Ectodermal cell (in vitro differentiated cells): ENCODE measurements around the gene CTDSPL.

ENCODE experiments used
- H3K27ac ChIP-seq: 2 replicates; pipeline ENCODE4 v1.7.0; 2013; ENCODE audit warnings: mild to moderate bottlenecking, low read depth, low read length; ENCODE audit not compliant: insufficient read depth, poor library complexity, severe bottlenecking
- H3K27me3 ChIP-seq: 2 replicates; pipeline ENCODE4 v1.7.0; 2013; ENCODE audit warnings: mild to moderate bottlenecking, low read length; ENCODE audit not compliant: insufficient read depth, control insufficient read depth, poor library complexity, severe bottlenecking
- H3K36me3 ChIP-seq: one replicate; pipeline ENCODE4 v1.7.0; 2013; ENCODE audit warnings: low read length; ENCODE audit not compliant: control insufficient read depth, insufficient read depth
- H3K4me1 ChIP-seq: one replicate; pipeline ENCODE4 v1.7.0; 2013; ENCODE audit warnings: low read length; ENCODE audit not compliant: control insufficient read depth, insufficient read depth
- H3K4me3 ChIP-seq: 2 replicates; pipeline ENCODE4 v1.7.0; 2013; ENCODE audit warnings: low read depth, low read length, control low read depth; ENCODE audit not compliant: insufficient read depth
- H3K9me3 ChIP-seq: 2 replicates; pipeline ENCODE4 v1.7.0; 2013; ENCODE audit warnings: mild to moderate bottlenecking, low read length, moderate library complexity; ENCODE audit not compliant: control insufficient read depth
- WGBS, 2 experiments: methylation state at CpG; one replicate each; pipeline ENCODE4 v1.1.7; 2013; ENCODE audit warnings: missing lambda C conversion rate in 2 of 2; 5-methylcytosine and 5-hydroxymethylcytosine counted together

CTDSPL gene

DNA sequence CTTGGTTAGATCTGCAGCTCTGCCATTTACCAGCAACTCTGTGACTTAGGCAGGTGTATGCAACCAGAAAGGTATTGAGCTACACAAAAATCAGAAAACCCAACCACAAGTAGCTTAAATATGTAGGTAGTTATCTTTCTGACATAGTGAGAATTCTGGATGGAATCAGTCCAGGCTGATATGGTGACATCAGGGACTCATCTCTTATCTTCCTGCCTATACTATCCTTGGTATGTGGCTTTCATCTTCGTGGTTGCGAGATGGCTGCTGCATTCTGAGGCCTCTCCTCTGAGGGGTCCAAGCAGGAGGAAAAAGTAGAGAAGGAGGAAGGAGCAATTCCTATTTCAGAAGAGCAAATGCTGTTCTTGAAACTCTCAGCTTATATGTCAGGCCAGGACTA is 40.0 kb downstream of the CTDSPL start:
- Histone ChIP-seq H3K4me1 (peaks cover 24% of the 10 kb centered on the region), H3K36me3 (no peaks in the 10 kb centered on the region), H3K27ac (no peak overlapping the region), H3K9me3 (no peaks in the 10 kb centered on the region), H3K4me3 (no peak overlapping the region), H3K27me3 (no peaks in the 10 kb centered on the region)
- whole genome bisulfite sequencing, 2 experiments = 92 to 100% methylated on average over 2 of the region's 2 CpGs

- Histone ChIP-seq H3K4me1 (peaks cover 33% of the 10 kb centered on the region), H3K4me3 (no peak overlapping the region), H3K9me3 (no peaks in the 10 kb centered on the region), H3K27me3 (no peaks in the 10 kb centered on the region), H3K27ac (no peak overlapping the region), H3K36me3 (no peaks in the 10 kb centered on the region)
- 94 to 95% methylated on average over 4 of the region's 4 CpGs for WGBS, 2 experiments
These were observed 41.0 kb downstream of the CTDSPL start for GRCh38 chr3:37902674-37903073.

- 67 to 74% methylated on average over 2 of the region's 2 CpGs for WGBS, 2 experiments
These were observed 41.6 kb downstream of the CTDSPL start for GRCh38 chr3:37903320-37903719.

GRCh38 chr3:37903734-37904133 is 42.1 kb downstream of the CTDSPL start:
- Histone ChIP-seq H3K4me3 (no peak overlapping the region), H3K9me3 (no peaks in the 10 kb centered on the region), H3K27me3 (no peaks in the 10 kb centered on the region), H3K36me3 (no peaks in the 10 kb centered on the region), H3K27ac (no peak overlapping the region), H3K4me1 (peaks cover 35% of the 10 kb centered on the region)
- 92 to 96% methylated on average over 3 of the region's 3 CpGs for WGBS, 2 experiments

More at GRCh38 chr3:37903320-37903719, 41.6 kb downstream of the CTDSPL start:
- peaks cover 35% of the 10 kb centered on the region for H3K4me1 ChIP-seq
- no peaks in the 10 kb centered on the region for H3K27me3 ChIP-seq
- H3K9me3 ChIP-seq = no peaks in the 10 kb centered on the region
- H3K36me3 ChIP-seq = no peaks in the 10 kb centered on the region
- no peak overlapping the region for H3K4me3 ChIP-seq
- H3K27ac ChIP-seq = no peak overlapping the region

DNA sequence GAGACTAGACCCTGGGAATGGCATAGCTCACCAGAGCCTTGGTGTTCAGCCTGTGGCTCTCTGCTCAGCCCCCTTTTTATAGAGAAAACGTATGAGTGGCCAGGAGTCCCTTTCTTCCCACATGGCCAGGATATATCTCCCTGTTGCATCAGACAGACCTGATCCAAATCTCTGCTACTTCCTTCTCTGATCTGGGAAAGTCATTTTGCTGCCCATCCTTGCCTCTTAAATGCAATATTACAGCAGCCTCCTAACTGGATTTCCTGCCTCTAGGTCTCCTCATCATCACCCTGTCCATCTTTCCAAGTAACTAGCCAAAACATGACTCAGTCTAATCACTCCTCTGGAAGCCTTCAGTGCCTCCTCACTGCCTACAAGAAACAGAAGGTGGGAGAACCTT is 42.9 kb downstream of the CTDSPL start:
- Histone ChIP-seq H3K4me3 (no peak overlapping the region), H3K27ac (no peak overlapping the region), H3K27me3 (no peaks in the 10 kb centered on the region), H3K36me3 (no peaks in the 10 kb centered on the region), H3K9me3 (no peaks in the 10 kb centered on the region), H3K4me1 (peaks cover 35% of the 10 kb centered on the region)
- WGBS, 2 experiments = 65 to 80% methylated on average over 1 of the region's 1 CpG

GRCh38 chr3:37905346-37905745 is 43.7 kb downstream of the CTDSPL start:
- Histone ChIP-seq H3K27ac (no peak overlapping the region), H3K9me3 (no peaks in the 10 kb centered on the region), H3K36me3 (no peaks in the 10 kb centered on the region), H3K4me1 (peaks cover 35% of the 10 kb centered on the region), H3K27me3 (no peaks in the 10 kb centered on the region), H3K4me3 (no peak overlapping the region)
- WGBS, 2 experiments = 38 to 58% methylated on average over 1 of the region's 1 CpG

DNA sequence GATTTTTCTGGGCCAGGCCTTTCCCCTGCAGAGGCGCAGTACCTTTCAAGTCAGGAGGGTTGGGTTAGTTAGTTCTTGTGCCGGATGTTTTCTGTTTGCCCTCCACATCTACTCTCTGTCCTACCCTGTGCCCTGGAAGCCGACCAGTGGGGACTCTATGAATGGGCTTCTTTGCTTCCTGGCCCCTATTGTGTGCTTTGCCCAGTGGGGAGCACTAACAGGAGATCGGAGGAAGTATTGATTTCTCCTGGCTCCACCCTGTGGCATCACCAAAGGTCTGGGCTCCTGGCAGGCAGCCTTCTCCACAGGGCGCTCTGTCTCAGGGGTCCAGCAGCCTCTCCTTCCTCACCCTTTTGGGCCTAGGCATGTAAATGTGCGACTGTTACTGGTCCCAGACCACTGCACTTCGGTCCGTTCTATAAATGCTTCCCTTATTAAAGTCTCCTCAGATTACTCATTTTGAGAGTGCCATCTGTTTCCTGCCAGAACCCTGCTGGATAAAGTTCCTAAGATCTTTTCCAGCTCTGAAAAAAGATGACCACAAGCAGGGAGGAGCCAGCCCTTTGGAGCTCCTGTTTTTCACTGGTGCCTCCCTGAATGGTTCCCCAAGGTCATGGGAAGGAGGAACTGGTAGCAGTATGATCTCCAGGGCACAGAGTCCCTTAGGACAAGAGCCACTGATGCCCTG is 44.5 kb downstream of the CTDSPL start:
- Histone ChIP-seq H3K36me3 (no peaks in the 10 kb centered on the region), H3K4me1 (peaks cover 35% of the 10 kb centered on the region), H3K27me3 (no peaks in the 10 kb centered on the region), H3K4me3 (no peak overlapping the region), H3K9me3 (no peaks in the 10 kb centered on the region), H3K27ac (no peak overlapping the region)
- 66 to 68% methylated on average over 8 of the region's 8 CpGs for WGBS, 2 experiments

- peaks cover 35% of the 10 kb centered on the region for H3K4me1 ChIP-seq
These were observed 45.1 kb downstream of the CTDSPL start for GRCh38 chr3:37906734-37907282.

DNA sequence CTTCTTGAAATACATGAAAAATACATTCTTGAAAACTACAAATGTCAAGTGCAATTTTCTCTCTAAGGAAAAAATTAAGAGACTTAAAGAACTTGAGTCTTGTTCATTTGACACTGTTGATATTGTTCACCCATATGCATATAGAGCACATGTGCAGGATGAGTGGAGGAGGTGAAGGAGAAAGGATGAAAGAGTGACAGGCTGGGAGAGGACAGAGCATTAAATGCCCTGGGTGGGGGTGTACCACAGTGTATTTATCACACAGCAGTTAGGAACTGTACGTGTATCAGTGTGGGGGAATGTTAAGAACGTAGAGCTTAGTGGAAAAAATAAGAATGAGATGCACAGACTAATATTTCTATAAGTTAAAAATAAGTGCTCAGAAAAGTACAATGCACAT is 45.7 kb downstream of the CTDSPL start:
- H3K27ac ChIP-seq = peak overlapping the region; percentile 41
- no peak overlapping the region for H3K4me3 ChIP-seq
- no peaks in the 10 kb centered on the region for H3K27me3 ChIP-seq
- 70 to 86% methylated on average over 1 to 2 of the region's 2 CpGs for WGBS, 2 experiments
- H3K4me1 ChIP-seq = peaks cover 35% of the 10 kb centered on the region
- no peaks in the 10 kb centered on the region for H3K9me3 ChIP-seq
- H3K36me3 ChIP-seq = no peaks in the 10 kb centered on the region

More at GRCh38 chr3:37906734-37907282, 45.1 kb downstream of the CTDSPL start:
- peak overlapping the region; percentile 6 for H3K27ac ChIP-seq
- H3K27me3 ChIP-seq = no peaks in the 10 kb centered on the region
- no peaks in the 10 kb centered on the region for H3K36me3 ChIP-seq
- no peak overlapping the region for H3K4me3 ChIP-seq
- WGBS, 2 experiments = 79 to 85% methylated on average over 5 of the region's 5 CpGs
- no peaks in the 10 kb centered on the region for H3K9me3 ChIP-seq

DNA sequence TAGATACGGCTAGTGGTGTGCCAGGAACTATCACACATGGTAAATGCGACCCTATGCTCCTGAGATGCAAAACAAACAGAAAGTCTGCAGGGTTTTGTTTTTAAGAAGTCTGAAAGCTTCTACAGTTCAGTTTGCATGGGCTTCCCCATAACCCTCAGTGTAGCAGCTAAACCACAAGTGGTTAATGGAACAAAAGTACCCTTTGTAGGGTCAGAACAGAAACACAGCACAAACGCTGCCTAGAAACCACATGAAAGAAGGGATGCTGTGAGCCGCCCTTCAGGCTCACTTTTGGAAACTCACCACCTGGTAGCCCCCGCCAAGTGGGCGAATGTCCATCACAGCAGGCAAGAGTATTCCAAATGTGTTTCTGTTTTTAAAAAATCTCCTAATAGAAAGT is 46.2 kb downstream of the CTDSPL start:
- no peak overlapping the region for H3K4me3 ChIP-seq
- WGBS, 2 experiments = 42 to 56% methylated on average over 6 of the region's 6 CpGs
- H3K9me3 ChIP-seq = no peaks in the 10 kb centered on the region
- peaks cover 35% of the 10 kb centered on the region for H3K4me1 ChIP-seq
- H3K27me3 ChIP-seq = no peaks in the 10 kb centered on the region
- peak overlapping the region; percentile 41 for H3K27ac ChIP-seq
- H3K36me3 ChIP-seq = no peaks in the 10 kb centered on the region
